ENCODE results near the gene SMYD3.

- no peak for TF ChIP-seq CTCF (IDR thresholded peaks at IDR 0.05)
- no peak for TF ChIP-seq POLR2A (IDR thresholded peaks at IDR 0.05)
These were observed 519.5 kb downstream of the SMYD3 start for GRCh38 chr1:245987577-245987976.

Data from adrenal gland (tissue), 5 donors.